HG02623 (cell line): ENCODE data around the gene PBLD.
"Not testable (repeated sequence)": the region's sequence is repeated elsewhere in the genome, so short reads cannot be mapped to it uniquely, and the experiment has no call there.

Source experiments
- ATAC-seq: cut with Tn5 transposase; IDR thresholded peaks from one replicate; pipeline ENCODE4 v1.9.1; 2021; ENCODE audit warnings: moderate library complexity; ENCODE audit not compliant: unreplicated experiment

PBLD gene

DNA sequence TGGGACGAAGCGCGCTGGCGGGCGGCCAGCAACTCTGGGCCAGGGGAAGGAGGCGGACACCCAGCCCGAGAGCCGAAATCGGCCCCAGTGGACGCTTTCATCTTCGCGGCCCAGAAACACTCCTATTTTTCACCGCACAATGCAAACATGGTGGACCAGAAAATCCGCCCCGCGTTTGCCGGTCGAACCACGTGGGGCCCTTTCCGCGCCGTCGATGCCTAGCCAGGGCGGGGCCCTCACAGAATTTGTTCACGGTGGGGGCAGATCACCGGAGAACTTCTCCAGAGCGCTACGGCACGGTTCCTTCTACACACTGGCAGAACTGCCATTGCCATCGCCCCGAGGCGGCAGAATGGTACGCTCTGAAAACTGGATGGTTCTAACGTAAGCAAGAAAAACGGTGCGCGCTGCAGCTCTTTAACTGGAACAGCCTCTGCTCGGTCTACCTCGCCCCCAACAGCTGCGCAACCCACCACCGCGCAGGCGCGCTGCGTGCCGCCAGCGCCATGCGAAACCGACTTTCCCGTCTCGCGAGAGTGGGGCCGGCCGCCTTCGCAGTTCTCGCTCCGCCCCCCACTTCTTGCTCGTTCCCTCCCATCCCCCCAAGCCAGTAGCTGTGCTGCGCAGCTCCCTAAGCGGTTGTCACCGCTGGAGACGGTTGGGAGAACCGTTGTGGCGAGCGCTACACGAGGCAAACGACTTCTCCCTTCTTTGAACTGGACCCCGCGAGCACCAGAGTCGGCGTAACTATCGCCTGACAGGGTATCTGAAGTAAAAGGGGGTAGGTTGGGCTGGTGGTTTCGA is 1.1 kb downstream of the PBLD start, which contains the start of gene HNRNPH3:
Gene HNRNPH3 (plus strand): TSS at position 610 of the 804 bp plus-strand sequence. CDS start 5,158 bp downstream, outside the sequence.
- peak; percentile 67 for ATAC-seq

DNA sequence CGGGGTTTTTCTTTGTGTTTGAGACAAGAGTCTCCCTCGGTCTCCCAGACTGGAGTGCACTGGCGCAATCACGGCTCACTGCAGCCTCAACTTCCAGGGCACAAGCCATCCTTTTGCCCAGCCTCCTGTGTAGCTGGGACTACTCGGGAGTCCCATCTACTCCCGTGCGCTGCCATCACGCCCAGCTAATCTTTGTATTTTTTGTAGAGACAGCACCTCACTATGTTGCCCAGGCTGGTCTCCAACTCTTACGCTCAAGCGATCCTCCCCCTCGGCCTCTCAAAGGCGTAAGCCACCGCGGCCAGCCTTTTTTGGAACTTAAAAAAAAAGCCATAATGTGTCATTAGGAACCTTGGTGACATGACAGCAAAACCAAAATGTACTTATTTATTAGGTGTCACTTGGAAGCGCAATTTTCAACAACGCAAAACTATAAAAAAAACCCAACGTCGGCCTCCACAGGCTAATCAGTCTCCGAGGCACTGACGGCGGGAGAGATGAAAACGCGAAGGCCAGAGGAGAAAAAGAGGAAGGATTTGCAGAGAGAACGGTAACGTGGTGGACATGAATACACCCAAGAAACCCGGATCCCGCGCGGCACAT is 1.8 kb downstream of the PBLD start:
- ATAC-seq: no peak

DNA sequence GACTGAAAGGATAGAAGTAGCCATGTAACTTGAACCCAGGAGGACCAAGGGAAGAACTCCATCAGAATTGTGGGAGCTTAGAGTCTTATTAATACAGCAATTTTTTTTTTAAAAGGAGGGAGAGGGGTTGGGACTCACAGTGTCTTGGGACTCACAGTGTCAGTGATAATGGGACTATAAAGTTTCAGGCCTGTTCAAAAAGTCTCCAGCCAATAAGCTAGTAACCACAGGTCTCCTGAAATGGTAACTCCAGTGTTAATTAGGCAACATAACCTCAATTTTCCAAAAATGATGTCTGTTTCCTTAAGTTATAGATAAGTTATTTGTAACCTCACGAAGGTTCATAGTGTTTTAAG is 3.2 kb downstream of the PBLD start:
- no peak for ATAC-seq

DNA sequence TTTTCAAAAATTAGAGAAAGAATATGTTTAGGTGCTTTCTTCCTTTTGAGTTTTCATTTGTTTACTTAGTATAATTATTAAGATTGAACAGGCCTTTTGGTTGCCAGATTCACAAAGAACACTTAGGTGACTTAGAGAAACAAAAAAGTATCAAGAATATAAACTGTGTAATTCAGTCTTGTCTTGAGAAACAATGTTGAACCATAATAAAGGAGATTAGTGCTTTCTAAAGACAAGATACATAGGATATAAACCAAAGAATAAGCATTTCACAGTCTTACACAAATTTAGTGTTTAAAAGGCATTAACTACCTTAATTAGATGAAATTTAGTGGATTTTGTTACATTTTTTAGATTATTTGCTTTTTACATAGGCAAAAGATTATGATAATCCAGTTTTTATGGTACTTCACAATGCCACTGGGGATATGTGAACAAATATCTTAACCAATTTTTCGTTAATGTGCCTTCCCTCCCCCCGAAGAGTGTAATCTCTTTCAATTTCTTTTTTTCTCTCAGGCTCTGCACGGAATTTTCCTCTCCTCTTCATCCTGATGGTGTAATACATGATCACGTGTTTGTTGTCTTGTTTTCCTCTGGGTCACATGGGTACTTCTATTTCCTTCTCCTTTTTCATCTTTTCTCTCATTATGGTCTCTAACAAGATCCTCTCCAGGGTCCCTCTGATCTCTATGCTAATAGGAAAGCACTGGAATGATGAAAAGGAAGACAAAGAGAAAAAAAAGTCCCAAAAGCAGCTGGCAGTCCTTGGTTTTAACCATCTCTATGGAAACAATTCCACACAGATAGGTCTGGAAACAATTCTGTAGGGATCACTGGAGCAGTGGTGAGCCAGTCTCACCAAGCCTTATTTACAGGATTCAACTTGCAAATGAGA is 4.6 kb downstream of the PBLD start:
- ATAC-seq: no peak

DNA sequence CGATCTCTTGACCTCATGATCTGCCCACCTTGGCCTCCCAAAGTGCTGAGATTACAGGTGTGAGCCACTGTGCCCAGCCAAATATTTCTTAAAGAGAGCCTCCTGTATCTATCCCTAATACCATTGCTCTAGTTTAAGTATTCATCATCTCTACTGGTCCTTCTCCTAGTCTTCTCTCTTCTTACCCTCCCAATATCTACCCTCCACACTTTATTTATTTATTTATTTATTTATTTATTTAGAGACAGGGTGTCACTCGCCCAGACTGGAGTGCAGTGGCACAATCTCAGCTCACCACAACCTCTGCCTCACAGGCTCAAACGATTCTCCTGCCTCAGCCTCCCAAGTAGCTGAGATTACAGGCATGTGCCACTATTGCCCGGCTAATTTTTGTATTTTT is 8.3 kb downstream of the PBLD start:
- not testable (repeated sequence) for ATAC-seq

DNA sequence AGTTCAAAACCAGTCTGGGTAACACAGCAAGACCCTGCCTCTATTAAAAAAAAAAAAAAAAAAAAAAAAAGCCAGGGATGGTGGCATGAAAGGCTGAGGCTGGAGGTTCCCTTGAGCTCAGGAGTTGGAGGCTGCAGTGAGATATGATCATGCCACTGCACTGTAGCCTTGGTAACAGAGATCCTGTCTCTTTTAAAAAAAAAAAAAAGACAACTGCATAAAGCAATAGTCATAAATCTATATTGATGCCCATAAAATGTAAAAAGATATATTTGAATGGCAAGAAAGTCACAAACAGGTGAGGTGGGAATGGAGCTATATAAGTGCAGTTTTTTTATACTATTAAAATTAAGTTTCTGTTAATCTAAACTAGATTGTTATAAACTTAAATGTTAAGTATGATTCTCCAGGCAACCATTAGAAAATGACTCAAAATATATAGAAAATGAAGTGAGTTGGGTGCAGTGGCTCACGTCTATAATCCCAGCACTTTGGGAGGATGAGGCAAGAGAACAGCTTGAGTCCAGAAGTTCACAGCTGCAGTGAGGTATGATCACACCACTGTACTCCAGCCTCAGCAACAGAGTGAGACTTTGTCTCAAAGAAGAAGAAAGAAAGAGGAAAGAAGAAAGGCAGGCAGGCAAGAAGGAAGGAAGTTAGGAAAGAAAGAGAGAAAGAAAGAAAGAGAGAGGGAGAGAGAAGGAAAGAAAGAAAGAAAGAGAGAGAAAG is 14.2 kb downstream of the PBLD start:
- ATAC-seq: no peak

DNA sequence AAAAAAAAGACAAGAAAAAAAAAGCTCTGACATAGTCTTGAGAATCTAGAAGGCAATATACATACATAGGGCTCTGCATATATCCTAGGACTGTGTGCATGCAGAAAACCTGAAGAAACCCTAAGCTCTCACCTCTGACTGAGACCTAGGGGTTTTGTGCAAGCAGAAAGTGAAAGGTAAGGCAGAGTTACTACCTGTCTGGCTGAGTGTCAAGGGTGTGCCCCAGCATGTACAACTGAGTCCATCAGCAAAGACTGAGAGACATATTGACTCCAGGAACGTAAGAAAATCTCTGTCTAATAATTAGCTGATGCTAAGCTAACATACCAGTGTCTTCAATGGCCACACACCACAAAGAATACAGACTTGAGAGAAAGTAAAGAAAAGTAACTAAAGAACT is 17.1 kb downstream of the PBLD start:
- no peak for ATAC-seq

DNA sequence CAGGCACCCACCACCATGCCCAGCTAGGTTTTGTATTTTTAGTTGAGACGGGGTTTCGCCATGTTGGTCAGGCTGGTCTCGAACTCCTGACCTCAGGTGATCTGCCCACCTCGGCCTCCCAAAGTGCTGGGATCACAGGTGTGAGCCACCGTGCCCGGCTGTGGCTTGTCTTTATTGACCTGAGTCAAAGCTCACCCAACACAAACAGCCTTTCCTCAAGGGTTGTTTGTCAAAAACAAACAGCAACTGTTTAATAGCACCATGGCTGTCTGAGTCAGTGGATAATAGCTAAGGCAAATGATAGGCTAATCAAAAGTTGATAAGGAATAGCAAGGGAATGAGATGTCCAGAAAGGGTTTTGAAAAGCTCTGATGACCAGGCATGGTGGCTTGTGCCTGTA is 17.8 kb downstream of the PBLD start:
- ATAC-seq: not testable (repeated sequence)

DNA sequence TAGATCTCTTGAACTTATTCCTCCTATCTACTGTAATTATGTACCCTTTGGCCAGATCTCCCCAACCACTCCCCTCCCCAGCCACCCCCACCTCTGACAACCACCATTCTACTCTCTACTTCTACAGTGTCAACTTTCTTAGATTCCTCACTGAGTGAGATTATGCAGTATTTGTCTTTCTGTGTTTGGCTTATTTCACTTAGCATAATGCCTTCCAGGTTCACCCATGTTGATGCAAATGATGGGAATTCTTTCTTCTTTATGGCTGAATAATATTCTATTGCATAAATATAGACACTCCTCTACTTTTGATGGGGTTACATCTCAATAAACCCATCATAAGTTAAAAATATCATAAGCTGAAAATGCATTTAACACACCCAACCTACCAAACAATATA is 22.2 kb downstream of the PBLD start:
- no peak for ATAC-seq

DNA sequence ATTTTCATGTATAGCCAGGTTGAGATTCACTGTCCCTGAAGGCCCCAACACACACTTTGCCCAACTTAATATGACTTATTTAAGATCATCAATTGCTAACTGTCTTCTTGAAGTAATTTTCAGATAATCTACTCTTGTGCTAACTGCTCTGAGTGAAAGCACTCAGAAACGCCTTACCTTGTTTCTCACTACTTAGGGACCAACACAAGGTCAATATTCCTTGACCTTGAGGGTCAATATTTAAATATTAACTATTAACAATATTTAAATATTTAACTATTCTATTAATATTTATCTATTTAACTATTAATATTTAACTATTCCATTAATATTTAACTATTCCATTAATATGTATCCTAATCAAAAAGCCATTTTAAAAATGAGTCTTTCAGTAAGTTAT is 26.9 kb downstream of the PBLD start:
- no peak for ATAC-seq

DNA sequence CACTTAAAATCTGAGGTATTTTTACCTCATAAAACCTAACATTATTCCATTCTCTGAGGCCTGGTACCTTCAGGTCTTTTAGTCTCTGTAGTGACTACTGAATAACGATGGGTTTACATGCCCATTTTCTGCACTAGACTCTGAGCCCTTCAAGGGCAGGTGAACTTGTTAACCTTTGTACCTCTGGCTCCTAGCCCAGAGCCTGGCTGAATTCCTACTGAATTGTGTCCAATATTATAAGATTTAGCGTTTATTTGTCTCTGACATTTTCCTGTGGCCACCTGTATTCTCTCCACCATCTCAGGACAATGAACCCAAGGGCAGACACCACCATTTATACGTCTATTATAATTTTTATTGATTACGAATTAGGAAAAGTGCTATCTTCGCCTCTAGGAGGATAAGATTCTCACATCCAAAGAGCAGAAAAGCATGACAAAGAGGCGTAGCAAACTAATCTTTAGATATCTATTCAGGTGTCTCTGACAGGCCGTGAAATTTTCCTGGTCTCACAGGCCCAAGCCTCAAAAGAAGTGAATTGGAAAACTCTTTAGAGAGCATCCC is 28.8 kb downstream of the PBLD start:
- ATAC-seq: no peak

DNA sequence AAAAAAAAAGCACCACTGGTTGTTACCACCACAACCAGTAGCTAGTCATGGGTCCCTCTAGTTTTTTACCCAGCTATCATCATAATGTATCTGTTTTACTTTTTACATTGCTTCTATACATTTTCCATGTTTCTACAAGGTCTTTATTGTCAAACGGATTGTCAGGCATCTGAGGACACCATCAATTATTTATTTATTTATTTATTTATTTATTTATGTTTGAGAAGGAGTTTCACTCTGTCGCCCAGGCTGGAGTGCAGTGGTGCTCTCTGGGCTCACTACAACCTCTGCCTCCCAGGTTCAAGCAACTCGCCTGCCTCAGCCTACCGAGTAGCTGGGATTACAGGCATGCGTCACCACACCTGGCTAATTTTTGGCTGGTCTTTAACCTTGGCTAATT is 29.9 kb downstream of the PBLD start:
- no peak for ATAC-seq

DNA sequence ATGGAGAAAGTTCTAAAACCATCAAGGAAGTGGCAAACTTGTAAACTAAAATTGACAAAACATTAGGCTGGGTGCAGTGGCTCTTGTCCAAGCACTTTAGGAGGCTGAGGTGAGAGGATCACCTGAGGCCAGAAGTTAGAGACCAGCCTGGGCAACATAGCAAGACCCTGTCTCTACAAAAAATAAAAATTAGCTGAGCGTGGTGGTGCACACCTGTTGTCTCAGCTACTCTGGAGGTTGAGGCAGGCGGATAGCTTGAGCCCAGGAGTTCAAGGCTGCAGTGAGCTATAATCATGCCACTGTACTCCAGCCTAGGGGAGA is 30.3 kb downstream of the PBLD start:
- ATAC-seq: no peak

DNA sequence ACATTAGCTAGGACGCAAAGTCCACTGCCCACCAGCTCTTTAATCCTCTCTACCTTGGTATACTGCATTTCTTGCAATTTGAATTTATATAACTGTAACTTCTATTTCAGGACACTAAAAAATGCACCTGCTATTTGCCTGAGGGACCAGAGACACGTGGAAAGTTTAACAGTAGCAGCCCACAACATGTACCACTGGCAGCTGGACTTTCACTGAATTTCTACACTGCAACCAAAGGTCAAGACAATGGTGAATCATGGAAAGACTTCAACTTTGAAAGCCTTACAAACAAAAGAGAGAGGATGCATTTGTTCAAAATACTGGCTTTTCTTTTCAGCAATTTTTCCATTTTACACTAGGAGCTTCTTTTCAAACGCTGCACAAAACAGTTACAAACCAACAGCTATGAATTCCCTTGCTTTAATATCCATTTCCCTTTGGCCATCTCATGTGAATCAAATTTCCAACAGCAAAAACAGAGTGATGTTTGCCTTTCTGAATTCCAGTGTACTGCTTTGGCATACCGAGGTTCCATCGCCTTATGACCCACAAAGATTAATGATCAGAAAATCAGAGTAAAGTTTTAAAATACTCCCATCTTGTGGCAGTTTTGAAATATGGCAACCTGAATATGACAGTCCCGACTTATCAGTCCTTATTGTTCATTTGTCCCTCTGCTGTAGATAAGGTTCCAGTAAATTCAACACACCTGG is 30.8 kb downstream of the PBLD start:
- ATAC-seq: no peak

DNA sequence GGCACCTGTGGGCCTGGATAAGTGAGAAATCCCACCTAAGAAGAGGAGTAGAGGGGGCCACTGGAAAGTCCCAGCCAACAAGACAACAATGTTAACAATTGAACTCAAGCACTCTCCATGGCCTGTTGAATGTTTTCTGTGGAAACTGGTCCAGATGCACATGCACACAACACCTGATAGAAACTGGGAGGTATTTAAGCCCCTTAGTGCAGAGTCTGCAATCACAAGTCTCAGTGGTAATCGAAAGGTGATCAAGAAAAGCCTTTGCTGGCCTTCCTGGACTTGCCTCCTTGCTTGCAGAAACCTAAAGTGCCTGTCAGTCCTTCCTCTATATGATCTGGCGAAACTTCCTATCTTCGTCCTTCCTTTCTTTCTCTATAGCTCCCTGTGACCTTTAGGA is 31.4 kb downstream of the PBLD start:
- no peak for ATAC-seq

DNA sequence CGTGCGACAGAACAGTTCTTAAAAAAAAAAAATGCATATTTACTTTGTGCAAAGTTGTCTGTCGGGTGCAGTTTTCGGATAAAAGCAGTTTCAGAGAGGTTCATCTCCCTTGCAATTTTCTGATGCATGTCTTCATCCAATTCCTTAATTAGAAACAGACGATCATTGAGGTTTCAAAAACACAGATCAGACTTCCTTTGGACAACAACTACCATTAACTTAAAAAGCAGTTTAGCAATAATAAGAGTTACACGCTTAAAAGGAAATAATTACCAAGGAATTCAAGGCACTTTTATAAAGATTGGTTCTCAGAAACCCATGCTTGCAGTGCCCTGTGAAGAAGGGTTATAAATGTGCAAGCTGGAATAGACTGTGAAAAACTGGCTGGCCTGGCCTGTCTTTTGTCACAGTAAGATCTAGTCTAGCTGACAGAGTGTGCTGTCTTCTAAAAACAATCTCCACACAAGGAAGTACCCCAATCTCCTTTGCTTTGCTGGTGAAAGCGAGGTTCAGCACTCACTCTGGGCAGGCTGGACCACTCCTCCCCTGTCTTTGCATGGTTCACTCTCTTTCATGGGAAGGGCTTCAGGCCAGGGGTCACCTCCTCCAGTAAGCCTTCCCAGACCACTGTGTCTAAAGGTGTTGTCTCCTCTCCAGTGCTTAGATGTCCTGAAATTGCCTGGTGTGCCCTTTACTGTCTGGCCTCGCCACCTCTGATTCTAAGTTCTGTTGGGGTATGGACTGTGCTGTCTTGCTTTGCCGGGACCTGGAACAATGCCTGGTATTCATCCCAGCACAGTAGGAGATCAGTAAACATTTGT is 35.7 kb downstream of the PBLD start:
- no peak for ATAC-seq

DNA sequence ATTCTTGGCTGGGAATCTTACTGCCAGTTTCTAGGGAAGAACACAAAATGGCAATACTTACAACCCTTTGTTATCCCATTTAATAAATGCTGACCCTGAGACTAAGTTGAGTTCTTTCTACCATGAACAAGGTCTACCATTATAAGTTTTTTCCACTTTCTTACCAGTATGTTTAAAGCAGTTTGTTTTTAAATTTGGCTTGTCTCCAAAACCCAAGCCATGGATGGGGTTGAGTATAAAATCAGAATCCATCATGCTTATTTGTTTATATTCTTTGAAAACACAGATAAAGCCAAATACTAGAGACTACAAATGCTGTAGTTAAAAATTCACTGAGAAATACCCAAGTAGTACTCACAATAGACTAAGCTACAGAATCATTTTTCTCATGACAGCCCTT is 42.0 kb downstream of the PBLD start:
- no peak for ATAC-seq

DNA sequence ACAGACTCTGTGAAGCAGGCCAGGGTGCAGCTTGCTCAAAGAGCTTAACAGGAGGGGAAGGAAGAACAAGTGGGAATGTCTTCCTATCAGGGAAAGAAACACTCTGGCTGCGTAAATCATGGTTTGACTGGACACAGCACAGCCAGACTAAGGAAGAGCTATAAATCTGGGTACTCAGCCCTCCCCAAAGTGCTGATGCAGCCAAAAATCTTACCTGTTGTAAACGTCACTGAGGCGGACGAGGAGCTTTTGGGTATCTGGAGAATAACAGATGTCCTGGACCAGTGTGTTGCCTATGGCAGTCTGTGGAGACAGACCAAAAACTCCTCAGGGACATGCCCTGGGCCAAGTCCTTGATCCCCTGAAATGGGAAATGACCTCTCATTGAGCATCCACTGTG is 44.0 kb downstream of the PBLD start:
- ATAC-seq: no peak
